ENCODE measurements around the gene FAM184B.

The FAM184B gene

DNA sequence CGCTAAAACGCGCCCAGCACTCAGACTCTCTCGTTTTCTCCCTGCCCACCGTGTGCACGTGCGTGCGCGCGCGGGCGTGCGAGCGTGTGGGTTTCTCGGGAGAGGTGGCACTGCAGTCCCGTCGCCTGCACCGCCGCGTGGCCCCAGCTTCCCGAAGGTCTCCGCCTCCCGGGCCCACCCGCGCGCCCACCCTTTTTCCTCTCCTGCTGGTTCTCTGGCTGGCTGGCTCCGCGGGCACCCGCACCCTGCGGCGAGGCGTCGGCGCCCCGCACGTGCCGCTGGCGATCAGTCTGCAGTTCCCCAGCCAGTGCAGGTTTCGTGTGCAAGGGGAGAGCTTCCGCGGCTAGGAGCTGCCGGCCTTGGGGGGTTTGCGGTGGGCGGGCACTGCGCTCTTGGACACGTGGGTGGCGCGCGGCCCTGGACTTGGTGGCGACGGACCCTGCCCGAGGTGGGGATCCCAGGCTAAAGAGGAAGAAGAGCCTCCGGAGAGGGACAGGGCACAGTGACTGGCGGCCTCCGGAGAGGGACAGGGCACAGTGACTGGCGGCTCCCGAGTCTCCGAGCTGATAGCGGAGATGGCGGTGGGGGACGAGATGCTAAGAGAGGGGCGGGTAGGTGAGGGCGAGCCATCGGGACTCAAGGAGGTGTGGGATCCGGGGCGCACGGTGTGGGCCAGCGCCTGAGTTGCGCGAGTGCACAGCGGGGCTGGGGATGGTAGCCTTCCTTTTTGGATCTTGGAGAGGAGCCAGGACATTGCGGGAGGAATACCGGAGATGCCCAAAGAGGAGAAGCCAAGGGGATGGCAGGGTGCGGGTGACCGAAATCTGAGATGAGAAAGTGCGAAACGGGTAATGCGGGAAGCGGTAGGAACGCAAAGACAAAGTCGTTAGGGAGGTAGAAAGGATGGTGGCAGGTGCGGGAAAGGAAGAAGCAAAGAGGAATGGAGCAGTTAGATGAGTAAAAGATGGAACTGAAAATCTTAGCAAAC, at the start of gene FAM184B:
Gene FAM184B (minus strand): TSS at position 322 of the 988 bp plus-strand sequence. CDS start 322 bp downstream, outside the sequence.
- no peak for DNase-seq

DNA sequence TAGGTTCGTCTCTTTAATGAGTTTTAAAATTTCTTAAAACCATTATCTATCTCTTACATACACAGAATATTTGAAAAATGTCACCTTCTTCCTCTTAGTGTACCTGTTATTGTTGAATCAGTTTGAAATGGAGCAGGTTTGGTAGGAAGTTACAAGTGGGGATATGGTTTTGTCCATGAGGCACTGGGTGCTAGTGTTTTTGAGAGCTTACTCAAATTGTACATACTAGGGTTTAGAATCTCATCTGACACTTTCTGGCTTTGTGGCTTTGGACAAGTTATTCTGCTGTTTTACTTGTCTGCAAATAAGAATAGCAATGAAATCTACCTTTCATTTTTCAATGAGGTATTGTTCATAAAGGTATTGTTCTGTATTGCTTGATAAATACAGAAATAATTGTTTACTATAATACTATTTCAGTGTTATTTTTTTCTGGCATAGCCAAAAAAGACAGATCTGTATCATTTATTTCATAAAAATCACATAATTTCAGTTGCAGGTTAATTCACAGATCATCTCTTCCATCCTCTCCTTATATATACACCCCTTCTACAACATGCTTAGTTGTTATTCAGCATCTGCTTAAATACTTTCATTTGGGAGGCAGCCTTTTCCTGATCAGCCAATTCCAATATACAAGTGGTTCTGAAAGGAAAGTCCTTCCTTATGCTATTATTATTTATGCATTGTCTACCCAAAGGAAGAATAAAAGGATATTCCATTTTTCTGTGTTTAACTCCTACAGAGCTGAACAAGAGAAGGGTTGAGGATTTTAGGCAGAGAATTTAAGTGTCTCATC, 42.6 kb upstream of the FAM184B start:
- no peak for DNase-seq

DNA sequence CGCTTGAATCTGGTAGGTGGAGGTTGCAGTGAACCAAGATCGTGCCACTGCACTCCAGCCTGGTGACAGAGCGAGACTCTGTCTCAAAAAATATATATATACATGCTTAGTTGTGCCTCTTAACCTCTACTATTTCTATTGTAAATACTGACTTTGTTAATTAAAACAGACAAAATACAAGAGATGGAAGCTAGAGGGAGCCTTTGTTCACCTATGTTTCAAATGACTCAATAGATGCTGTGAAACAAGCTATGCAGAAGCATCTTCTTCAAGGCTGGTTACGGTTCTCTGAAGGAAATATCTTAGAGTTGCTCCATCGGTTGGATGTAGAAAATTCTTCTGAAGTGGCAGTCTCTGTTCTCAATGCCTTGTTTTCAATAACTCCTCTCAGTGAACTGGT, 35.6 kb upstream of the FAM184B start:
- DNase-seq, result no peak

DNA sequence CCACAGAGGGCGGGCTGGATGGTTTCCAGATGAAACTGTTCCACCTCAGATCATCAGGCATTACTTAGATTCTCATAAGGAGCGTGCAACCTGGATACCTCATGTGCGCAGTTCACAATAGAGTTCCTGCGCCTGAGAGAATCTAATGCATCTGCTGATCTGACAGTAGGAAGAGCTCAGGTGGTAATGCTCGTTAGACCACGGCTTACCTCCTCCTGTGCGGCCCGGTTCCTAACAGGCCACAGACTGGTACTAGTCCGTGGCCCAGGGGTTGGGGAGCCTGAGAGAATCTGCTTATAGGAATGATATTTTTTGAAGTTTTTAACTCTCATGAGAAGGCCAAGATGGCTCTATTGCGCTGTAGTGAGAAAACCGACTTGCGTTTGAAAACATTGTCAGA, 34.7 kb upstream of the FAM184B start:
- no peak for DNase-seq

DNA sequence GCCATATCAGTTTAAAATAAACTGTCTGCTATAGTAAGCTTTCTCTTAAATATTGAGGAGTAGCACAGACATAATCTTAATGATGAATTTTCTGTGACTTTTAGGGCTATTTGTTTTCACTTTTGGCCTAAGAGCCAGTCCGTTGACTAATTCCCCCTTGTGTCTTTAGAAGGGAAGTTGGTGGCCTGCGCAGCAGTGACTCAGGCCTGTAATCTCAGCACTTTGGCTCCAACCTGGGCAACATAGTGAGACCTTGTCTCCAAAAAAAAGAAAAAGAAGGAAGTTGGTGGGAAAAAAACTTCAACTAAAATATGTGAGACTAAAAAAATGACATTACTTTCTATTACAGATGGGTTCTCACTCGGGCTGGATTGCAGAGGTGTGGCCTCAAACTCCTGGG, 32.7 kb upstream of the FAM184B start:
- DNase-seq, result no peak

DNA sequence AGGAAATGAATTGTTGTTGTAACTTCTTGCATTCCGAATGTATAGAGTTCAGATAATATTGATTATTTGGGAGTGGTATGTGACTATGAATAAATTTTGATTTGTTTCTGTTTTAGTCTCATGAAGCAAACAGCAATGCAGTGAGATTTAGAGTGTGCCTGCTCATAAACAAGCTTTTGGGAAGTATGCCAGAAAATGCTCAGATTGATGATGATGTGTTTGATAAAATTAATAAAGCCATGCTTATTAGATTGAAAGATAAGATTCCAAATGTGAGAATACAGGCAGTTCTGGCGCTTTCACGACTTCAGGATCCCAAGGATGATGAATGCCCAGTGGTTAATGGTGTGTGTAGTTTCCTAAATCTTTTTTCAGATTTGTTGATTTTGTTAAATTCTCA, 31.4 kb upstream of the FAM184B start:
- no peak for DNase-seq

DNA sequence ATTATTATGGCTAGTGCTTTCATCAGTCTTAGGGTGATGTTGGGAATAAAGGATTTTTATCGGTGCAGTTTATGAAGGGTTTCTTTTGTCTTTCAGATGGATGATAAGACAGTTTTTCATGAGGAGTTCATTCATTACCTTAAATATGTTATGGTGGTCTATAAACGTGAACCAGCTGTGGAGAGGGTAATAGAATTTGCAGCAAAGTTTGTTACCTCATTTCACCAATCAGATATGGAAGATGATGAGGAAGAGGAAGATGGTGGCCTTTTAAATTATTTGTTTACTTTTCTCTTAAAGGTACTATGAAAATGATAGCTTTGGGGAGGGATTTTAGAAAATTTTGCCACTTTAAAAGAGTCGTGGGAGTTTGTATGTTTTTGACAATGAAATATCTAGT, 30.7 kb upstream of the FAM184B start:
- no peak for DNase-seq

DNA sequence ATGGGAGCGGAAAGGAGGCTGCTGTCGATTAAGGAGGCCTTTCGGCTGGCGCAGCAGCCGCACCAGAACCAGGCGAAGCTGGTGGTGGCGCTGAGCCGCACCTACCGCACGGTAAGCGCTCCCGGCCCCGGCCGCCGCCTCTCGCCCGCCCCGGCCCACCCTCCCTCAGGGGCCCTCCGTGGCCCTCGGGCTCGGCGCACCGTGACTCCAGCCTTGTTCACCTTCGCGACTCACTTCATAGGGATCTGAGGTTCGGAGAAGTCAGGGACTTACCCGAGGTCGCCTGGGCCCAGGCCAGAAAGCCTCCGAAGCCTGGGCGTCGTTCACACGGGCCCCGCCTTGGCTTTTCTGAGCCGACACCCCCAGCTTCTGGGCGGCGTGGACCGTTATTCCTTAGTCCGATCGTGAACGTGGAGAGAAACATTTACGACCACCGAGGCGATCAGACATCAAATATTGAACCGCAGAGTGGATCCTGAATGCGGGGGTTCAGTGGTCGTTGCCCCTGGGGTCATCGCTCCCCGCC, 29.7 kb upstream of the FAM184B start:
- DNase-seq, result no peak

DNA sequence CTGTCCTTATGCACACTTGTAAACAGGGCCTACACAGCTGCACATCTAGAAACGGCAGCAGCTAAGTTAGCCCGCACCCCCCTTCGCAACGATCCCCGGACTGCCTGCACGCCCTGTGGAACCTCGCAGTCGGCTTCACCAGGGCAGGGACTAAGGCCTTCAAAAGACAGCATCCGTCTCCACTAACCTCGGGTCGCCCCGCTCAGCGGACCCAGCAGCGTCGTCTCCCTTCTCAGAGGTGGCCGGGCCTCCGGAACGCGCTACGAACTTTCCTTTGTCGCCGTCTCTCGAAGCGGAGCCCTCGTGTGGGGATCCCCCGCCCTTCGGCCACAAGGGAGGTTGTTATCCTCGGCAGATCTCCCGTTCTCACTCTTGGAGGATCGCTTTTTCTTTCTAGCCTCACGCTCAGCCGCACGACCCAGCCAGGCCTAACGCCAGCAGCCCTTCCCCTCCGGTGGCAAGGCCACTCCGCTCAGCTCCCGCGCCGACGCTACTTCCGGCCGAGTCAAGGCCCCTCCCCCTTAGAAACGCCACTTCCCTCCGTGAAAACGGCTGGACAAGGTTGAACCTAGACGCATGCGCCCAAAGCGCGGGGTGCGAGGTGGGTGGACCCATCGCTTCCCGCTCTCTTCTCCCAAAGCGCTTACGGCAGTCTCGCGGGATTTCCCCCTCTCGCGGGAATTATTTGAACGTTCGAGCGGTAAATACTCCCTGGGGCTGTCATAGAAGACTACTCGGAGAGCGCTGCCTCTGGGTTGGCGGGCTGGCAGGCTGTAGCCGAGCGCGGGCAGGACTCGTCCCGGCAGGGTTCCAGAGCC, 29.0 kb upstream of the FAM184B start, which contains the start of the genes DCAF16 and NCAPG:
Gene DCAF16 (minus strand): TSS at position 498 of the 818 bp plus-strand sequence. CDS start 6,616 bp downstream, outside the sequence.
Gene NCAPG (plus strand): TSS at position 720 of the 818 bp plus-strand sequence. CDS start 99 bp downstream, outside the sequence.
- peak; percentile 100 for DNase-seq

DNA sequence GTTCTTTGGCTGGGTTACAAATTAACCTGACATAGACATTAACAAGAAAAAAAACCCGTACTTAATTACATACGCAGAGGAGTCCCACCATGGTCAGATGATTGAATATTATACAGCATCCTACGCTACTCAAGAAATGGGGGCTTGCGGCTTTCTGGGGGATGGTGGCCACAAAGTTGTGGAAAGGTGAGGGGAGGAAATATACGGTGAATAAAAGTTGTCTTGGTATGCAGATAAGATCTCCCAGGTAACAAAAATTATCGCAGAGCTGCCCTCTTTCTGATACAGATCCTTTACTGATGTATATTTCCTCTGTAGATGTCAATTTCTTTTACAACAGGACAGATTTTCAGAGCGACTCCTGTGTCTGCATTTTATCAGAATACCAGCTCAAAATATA, 28.2 kb upstream of the FAM184B start:
- no peak for DNase-seq

DNA sequence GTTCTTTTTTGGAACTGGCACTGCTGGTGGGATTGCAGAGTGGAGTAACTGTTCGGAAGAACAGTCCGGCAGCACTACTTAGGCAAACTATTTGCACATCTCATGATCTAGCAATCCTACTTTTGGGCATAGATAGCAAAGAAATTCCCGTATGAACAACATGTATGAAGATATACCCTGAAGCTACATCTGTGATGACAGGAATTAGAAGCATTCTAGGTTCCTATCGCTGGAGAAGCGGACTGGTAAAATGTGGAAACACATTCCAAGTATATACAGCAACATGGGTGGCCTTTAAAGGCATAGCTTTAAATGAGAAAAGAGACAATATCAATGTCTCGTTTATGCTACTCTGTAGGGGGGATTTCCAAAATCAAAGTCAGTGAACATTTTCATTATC, 26.0 kb upstream of the FAM184B start:
- DNase-seq, result no peak

DNA sequence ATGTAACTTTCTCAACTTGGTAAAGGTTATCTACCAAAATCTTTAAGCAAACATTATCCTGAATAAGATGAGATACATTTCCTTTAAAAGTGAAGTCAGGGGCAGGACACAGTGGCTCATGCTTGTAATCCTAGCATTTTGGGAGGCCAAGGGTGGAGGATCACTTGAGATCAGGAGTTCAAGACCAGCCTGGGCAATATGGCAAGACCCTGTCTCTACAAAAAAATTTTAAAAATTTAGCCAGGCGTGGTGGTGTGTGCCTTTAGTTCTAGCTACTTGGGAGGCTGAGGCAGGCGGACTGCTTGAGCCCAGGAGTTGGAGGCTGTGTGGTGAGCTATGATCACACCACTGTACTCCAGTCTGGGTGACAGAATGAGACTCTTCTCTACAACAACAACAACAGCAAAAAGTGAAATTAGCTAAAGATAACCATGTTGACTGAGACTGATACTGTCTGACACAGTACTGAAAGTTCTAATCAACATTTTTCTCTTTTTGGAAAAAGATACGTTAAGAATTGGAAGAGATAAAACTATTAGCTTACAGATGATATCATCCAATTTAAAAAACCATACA, 24.2 kb upstream of the FAM184B start:
- DNase-seq, result no peak

DNA sequence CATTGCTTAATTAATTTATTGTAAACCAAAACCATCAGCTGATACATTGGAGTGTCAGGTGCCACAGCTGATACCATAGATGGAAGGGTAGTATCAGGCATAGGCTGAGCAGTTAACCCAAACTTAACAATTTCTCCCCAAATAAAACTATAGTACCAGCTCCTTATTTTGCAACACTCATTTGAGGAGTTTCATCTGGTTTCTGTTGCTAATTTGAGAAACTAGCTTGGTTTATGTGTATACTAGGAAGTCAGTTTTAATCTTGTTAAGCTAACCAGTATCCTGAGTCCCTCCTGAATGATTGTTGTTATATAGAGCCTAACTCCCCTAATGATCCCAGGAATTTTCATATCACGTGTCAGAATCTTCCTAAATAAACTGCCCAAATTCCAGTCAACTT, 16.4 kb upstream of the FAM184B start:
- no peak for DNase-seq

DNA sequence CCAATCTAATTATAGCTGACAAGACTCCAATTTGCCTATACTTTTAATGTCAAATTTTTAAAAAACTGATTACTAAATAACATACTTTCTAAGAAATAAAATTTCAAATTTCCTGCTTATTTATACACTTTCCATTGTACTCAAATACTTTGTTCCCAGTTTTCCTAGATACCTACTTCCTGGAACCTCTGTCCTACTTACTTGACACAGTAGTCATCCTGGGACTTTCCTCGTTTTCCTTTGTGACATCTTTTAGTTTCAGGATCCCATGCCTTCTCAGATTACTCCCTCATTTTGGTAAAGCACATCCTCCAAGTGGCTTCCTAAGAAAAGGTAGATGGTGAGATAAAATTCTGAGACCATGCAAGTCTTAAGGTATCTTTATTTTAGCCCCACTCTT, 13.3 kb upstream of the FAM184B start:
- no peak for DNase-seq

DNA sequence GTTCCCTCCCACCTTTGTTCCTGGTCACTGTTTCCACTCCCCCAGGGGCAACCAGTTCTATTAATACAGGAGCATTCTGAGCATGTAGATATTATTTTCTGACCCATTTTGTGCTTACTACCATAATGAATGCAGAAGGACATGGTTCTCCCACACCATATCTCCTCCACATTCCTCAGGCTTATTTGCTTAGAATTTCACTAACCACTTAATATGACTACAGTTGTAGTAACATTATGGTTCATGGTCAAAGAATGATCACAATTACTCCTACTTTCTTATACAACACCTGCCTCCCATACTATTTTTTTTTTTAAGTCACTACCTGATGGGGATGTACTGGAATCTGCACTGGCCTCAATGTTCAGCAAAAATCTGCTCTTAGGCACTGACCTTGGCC, 7.5 kb upstream of the FAM184B start:
- no peak for DNase-seq

DNA sequence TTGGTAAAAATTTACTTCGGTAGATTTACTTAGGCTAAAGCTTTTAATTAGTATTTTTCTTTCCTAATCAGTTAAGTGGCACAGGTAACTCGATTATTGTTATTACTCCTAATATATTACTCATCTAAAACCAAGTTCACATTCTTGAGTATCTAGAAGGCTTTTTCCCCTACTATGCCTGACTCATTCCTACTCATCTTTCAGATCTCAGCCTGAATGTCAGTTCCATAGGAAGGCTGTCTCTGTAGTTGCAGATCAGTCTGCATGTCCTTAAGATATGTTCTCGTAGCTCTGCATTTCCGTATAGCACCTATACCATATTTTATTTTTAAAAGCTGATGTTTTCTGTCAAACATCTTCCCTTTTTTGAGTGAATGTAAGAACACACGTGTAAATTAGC, 5.9 kb upstream of the FAM184B start:
- DNase-seq, result no peak

DNA sequence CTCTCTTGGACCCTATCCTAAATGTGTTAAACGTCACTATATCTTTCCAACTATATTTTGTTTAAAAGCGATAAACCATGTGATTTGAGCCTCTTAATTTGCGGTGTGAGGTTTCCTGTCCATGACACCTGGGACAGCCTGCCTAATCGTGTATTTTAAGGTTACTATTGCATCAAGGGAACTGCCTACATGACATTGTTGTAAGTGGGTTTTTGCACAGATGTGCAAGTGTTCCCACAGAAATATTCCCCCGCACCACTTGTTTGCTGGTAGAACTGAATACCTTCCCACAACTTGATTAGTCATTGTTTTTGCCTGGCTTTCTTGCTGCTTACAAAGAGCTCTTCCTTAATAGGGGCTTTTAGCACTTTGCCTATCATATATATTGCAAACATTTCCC, 5.1 kb upstream of the FAM184B start:
- DNase-seq, result no peak

DNA sequence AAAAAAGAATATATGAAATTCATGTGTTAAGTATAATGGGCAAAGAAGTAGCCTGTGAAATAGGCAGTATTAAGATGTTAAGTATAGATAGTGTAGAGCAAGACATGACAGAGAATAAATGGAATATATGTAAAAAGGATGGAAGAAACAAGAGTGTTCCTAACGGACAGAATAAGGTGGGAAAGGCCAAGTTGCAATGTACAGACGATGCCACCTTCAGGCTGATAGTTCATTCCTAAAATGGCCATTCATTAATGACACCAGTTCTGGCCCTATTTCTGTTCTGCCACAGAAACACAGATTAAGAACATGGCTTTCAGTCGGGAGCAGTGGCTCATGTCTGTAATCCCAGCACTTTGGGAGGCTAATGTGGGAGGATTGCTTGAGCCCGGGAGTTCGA, 4.4 kb upstream of the FAM184B start:
- no peak for DNase-seq

DNA sequence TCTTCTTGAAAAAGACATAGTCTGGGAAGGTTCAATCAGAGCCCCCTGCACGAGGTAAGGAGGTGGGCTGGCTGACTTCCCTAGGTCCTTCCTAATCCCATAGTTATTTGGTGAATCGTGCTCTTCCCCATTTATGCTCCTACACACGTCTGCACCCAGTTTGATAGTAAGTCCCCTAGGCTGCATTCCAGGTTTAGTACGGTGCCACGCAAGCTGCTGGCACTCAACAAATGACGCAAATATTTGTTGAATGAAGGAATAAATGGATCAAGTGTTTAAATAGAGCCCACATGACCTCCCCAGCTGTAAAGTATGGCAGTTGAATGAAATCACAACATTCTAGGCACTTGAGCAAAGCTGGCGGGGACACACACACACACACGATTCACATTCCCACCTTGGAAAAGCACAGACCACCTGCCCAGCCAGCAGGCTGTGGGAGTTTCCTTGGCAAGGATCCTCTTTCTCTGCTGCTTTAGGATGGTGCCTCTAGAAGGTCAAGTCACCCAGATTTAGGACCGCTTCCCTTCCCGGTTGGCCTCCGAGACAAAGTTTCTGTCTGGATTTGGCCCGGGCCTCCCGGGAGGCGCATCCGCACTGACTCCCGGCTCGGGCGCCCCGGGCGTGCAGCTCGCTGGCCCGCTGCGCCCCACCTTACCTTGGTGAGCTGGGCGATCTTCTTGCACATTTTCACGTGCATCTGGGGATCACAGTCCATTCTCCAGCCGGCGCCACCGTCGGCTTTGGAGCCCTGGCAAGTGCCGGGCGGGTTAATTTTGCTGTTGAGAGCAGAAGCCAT, 721 bp downstream of the FAM184B start:
- DNase-seq, result no peak

DNA sequence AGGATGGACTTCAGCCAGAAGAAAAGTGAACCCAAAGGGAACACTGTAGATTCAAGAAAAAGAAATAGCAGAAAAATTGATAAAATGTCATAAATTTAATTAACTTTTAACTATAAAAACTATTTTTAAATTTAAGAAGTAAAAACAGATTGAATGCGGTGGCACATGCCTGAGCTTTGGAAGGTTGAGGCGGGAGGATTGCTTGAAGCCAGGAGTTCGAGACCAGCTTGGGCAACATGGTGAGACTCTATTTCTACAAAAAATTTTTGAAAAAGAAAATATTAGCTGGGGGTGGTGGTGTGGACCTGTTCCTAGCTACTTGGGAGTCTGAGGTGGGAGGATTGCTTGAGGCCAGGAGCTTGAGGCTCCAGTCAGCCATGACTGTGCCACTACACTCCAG, 3.0 kb downstream of the FAM184B start:
- no peak for DNase-seq

DNA sequence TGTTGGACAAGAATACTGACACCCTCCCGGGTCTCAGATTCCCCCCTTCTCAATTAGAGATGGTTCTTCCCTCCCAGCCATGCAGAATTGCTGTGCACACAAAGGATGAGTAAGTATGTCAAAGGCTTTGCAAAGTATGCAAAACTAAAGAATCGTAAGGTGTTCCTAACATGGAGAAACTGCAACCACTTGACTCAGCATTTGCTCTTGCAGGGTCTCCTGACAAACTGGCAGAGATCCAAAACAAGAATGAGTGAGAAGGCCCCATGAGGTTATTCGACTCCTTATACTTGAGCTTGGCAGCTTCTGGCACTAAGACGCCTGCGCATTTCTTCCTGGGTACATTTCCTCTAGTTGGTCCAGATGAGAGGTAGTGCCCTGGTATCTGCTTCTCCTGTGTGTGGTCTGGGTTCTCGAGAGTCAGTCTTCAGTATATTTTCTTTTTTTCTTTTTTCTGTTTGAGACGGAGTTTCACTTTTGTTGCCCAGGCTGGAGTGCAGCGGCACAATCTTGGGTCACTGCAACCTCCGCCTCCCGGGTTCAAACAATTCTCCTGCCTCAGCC, 8.2 kb downstream of the FAM184B start:
- no peak for DNase-seq

Measured in T1000 (cell line).